Activated CD4-positive, alpha-beta T cell treated with anti-CD3 and anti-CD28 coated beads, Interleukin-2, amount 50 U/mL, for 4 hours (primary cell): ENCODE data around the gene SF1.

ENCODE experiments used
- DNase-seq, 2 experiments: peaks; one replicate each; pipeline ENCODE4 v3.0.0-alpha.2; 2020

SF1 gene

DNA sequence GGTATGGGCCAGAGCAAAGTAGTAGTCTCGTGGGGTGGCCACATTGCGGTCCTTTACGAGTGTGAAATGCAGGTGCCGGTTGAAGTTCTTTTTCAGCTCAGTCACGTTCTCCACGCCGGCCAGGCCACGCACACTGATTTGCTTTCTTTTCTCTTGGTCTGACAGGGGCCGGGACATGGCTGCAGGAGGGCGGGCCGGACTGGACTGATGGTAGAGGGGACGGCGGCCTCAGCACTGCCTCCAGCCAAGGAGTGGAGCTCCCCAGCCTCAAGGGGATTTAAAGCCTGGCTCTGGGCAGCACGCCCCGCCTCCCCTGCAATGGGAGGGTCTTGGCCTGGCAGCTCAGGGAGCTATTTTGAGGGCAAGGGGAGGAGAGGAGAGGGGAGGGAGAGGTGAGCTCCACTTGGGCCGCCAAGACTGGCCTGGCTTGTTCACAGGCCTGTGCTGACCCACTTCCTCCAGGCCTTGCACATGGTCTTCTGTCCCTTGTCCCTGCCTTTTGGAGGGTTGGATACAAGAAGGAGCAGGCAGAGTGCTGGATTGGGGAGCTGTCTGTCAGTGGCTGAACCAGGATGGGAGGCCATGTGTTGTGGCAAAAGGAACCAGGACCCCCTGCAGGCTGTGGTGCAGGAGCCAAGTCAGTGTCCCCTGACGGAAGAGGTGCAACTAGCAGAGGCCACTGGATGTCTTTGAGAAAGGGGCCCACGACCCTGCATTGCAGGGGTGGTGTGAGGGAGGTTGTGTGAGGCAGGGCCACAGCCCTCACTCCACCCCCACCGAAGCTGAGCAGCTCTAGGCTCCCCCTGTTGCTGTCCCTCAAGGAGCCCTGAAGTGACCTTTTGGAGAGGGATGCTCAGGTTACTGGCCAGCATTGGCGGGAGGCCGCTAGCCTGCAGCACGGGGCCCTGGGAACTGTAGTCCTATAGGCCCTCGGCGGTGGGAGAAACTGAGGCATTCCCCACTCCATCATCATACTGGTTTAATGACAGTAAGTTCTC is 18.3 kb downstream of the SF1 start, which contains the start of gene PYGM:
Gene PYGM, minus strand, starts transcription at position 253 of the 998 bp plus-strand sequence. Its CDS starts 76 bp downstream, at position 177.
- no peak for DNase-seq

GRCh38 chr11:64759131-64759721 is 19.1 kb downstream of the SF1 start:
- DNase-seq = no peak

- no peak for DNase-seq
These were observed 19.8 kb downstream of the SF1 start for GRCh38 chr11:64758330-64759079.

GRCh38 chr11:64757549-64758329 is 20.6 kb downstream of the SF1 start:
- no peak for DNase-seq

- DNase-seq = no peak
These were observed 22.5 kb downstream of the SF1 start for GRCh38 chr11:64755681-64756361.

- no peak for DNase-seq
These were observed 23.3 kb downstream of the SF1 start for GRCh38 chr11:64754919-64755662.

GRCh38 chr11:64754124-64754918 is 24.0 kb downstream of the SF1 start:
- DNase-seq = no peak

- no peak for DNase-seq
These were observed 24.8 kb downstream of the SF1 start for GRCh38 chr11:64753380-64754123.

DNA sequence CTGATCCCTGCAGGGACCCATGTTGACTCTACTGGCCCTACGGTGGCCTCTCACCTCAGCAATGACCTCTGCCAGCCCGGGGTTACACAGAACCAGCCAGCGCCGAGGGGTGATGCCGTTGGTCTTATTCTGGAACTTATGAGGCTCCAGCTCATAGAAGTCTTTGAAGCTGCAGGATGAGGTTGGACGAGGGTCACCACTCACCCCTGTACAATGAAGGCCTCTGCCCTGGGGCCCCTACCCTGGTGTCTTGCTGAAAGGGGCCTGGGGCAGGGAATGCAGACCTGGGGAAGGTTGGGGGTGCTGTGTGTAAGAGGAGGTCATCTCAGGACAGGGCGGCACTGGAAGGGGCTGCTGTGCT is 25.3 kb downstream of the SF1 start:
- no peak for DNase-seq

DNA sequence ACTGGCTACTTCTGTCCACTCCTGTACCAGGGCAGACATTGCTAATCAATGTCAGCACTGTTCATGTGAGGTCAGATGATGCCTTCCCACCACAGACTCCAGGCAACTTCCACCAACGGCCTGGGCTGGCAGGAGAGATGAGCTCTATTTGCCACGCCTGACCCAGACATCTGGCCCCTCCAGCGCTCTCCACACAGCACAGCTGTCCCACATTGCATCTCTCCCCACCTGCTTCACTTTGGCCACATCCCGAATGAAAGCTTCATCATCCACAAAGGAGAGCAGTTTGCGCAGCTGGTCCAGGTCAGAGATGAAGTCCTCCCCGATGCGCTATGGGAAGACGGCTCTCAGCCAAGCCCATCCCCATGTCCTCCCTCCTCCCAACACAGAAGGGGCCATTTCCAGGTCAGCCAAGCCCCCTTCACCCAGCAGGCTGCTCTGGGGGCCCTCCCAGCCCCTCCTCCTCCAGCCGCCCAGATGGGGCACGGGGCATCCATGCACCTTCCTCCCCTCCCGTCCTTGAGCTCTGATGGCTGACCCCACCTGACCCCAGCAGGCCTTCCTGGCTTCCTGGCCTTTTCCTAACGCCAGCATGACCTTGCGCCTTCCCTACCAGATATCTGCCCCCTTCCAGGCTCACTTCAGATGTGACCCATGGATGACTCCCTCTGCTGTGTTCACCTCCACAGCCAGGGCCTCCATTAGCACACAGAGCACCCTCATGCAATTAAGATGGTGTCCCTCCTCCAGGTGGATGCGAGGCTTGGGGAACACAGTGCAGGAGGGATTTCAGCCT is 26.0 kb downstream of the SF1 start:
- no peak for DNase-seq

GRCh38 chr11:64751580-64751979 is 26.8 kb downstream of the SF1 start:
- DNase-seq = no peak

- no peak for DNase-seq
These were observed 27.2 kb downstream of the SF1 start for GRCh38 chr11:64751136-64751535.

DNA sequence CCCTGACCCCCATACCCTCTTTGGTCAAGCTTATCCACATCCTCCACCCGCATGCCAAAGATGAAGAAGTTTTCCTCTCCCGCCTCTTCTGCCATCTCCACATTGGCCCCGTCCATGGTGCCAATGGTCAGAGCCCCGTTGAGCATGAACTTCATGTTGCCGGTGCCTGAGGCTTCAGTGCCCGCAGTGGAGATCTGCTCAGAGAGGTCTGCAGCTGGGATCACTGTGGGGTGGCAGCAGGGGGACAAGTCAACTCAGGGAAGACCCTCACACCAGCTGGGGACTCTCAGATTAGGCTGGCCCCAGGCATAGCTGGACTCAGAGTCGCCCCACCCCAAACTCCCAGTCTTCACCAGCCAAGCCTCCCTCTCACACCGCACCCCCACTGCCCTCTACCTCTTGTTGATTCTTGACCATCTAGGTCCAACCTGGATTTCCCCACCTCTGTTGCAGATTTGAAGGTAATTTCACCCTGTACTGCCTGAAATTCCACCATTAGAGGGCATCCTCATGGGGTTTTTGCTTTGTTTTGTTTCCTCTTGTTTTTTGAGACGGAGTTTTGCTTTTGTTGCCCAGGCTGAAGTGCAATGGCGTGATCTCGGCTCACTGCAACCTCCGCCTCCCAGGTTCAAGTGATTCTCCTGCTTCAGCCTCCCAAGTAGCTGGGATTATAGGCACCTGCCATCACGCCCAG is 27.8 kb downstream of the SF1 start:
- no peak for DNase-seq

- DNase-seq = no peak
These were observed 30.2 kb downstream of the SF1 start for GRCh38 chr11:64747961-64748665.

DNA sequence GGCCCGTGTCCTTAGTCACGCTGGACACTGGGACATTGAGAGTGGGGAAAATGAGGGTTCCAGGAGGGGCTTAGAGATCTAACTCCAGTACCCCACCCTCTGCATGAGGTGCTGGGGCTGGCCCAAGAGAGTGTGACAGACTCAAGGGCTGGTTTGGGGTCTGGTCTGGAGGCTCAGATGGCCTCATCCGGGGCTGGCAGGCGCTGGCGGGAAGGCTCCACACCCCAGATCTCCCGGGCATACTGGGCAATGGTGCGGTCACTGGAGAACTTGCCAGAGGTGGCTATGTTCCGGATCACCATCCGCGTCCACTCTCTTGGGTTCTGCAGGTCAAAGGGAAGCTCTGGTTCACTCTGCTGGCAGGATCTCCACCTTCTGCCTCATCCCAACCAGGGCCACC is 31.9 kb downstream of the SF1 start:
- no peak for DNase-seq

DNA sequence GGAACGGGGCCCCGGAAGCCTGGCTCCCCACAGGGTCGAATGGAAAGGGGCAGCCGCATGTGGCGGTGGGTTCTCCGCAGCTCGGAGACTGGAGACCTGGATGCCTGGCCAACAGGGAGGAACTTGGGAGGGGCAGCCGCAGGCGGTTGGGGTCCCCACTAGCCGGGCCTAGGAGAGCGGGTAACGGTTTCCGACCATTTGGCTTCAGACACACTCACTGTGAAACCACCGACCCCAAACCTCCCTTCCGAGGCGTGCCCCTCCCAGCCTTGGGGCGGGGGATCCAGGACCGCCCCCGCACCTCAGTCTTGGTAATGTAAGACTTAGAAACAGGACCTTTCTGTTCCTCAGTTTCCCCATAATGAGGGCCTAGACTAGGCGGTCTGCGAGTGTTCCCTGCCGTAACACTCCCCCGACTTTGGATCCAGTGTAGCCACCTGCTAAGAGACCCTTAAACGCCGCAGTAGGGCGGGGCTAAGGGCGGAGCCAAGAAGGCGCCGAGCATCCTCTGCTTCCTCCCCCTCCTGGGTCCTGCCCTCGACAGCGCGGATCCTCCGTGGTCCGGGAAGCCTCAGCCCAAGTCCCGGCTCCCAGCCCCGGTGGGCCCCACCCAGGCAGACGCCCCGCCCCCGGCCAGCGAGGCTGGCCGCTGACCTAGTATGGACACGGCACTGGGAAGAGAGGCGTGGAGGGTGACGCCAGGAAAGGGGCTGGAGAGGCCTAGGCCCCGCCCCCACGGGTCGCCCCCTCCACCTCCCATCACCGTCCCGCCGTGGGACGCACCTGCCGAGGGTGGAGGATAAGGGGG is 32.6 kb downstream of the SF1 start:
- DNase-seq = peak; percentile 66 to 67

DNA sequence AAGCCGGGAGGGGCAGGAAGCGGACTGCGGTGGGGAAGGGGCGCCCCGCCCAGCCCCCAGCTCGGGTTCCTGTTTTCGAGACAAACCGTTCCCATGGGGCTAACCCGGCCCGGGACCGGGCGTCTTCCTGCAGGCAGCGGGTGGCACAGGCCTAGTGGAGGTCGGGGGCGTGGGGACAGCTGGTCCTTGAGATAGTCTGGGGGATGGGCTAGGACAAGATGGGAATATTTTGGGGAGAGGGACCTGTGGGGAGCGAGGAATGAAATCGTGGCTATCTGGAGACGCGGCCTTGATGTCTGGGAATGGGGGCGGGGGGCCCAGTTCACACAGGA is 33.2 kb downstream of the SF1 start:
- peak; percentile 52 to 56 for DNase-seq
